ENCODE results near the gene VPS11. TPM values are rescaled to one million over a fixed set of nuclear protein-coding genes. Genes with fewer than 3 reads are reported as not detected.
"Not testable (repeated sequence)": the region's sequence is repeated elsewhere in the genome, so short reads cannot be mapped to it uniquely, and the experiment has no call there.

The VPS11 gene
- total RNA-seq, 1 donor from 2014 or later, result 37.2 TPM

DNA sequence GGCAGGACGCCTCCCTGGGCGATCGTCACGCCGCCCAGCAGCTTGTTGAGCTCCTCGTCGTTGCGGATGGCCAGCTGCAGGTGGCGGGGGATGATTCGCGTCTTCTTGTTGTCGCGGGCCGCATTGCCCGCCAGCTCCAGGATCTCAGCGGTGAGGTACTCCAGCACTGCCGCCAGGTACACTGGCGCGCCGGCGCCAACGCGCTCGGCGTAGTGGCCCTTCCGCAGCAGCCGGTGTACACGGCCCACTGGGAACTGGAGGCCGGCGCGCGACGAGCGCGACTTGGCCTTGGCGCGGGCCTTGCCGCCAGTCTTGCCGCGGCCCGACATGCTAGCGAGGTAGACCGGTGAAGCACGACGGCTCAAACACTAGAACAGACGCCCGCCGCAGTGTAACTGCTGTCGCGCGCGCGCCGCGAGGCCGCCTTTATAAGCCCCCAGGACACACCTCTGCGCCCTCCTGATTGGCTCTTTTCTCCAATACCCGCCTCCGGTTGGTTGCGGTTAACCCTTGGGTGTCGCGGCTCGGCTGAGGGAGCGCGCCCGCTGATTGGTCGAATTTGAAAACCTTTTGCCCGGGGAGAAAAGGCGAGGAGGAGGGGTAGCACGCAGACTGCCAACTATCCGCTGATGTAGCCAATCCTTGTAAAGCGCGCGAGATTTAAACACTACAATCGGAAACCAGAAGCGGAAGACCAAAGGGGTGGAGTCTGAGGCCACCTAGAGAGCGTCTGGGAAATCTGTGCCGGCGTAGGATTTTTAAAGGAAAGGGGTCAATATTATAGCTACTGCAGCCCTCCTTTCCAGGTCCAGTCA, 27.7 kb downstream of the VPS11 start:
- DNase-seq (ENCODE audit: low spot score) (peak; percentile 99), ATAC-seq (peak; percentile 98)
- intact Hi-C loops (cut with DNase I), result no loop called here

- intact Hi-C loops (cut with DNase I), result no loop called here
- DNase-seq (ENCODE audit: low spot score) (no peak), ATAC-seq (no peak)
These were observed 32.1 kb downstream of the VPS11 start for GRCh38 chr11:119099711-119100110.

- intact Hi-C loops (cut with DNase I), result no loop called here
- DNase-seq (ENCODE audit: low spot score) (no peak), ATAC-seq (no peak)
These were observed 32.8 kb downstream of the VPS11 start for GRCh38 chr11:119100246-119100970.

GRCh38 chr11:119100994-119101758, 33.6 kb downstream of the VPS11 start:
- peak; percentile 4 for ATAC-seq
- DNase-seq (ENCODE audit: low spot score), result no peak
- intact Hi-C loops (cut with DNase I), result no loop called here

- DNase-seq (ENCODE audit: low spot score), result peak; percentile 91
- peak; percentile 96 for ATAC-seq
- intact Hi-C loops (cut with DNase I), result no loop called here
These were observed 34.3 kb downstream of the VPS11 start, which contains the start of gene DPAGT1 for GRCh38 chr11:119101759-119102423. Gene DPAGT1 (minus strand): TSS chr11:119101853. CDS start chr11:119101655, 198 bp downstream.

GRCh38 chr11:119103161-119103664, 35.6 kb downstream of the VPS11 start:
- ATAC-seq; DNase-seq (ENCODE audit: low spot score); intact Hi-C loops (cut with DNase I): not testable (repeated sequence)

DNA sequence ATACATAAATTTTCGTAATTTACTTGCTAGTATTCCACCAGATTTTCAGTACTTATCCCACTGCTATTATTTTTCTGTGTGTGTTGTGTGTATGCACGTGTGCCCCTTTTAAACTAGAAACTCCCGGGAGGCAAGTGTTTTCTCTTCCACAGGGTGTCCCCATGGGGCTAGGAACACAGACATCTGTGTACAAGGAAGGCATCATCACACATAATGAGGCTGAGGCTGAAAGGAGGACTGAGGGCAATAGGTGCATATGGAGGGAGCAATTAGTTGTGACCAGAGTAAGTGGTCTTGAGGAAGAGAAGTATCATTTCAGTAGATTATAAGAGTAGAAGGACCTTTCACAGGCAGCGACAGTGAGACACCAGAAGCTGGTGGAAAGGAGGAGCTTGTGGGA, 36.2 kb downstream of the VPS11 start:
- DNase-seq (ENCODE audit: low spot score) (no peak), ATAC-seq (no peak)
- intact Hi-C loops (cut with DNase I), result no loop called here

- peak; percentile 91 for DNase-seq (ENCODE audit: low spot score)
- intact Hi-C loops (cut with DNase I), result no loop called here
- ATAC-seq, result peak; percentile 92
These were observed 39.2 kb downstream of the VPS11 start, which contains the start of gene C2CD2L for GRCh38 chr11:119106564-119107537. Gene C2CD2L (plus strand): TSS chr11:119107344. CDS start chr11:119107742, 398 bp downstream.

DNA sequence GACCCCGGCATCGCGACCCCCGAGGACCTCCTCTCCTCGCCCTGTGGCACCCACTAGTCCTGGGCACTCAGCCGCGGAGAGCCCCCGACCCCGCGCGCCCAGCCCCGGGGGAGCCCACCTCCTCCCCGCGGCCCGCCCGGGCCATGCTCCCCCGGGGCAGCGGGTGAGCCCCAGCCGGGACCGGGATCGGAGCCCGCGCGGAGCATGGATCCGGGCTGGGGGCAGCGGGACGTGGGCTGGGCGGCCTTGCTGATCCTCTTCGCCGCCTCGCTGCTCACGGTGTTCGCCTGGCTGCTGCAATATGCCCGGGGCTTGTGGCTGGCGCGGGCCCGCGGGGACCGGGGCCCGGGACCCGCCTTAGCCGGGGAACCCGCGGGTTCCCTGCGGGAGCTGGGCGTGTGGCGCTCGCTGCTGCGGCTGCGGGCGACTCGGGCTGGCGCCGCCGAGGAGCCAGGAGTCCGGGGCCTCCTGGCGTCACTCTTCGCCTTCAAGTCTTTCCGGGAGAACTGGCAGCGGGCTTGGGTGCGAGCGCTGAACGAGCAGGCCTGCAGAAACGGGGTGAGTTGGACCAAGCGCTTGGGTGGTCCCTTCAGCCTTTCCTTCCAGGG, 40.0 kb downstream of the VPS11 start:
- ATAC-seq, result no peak
- intact Hi-C loops (cut with DNase I), result loop anchor here (2.0 kb wide), 1 partner anchor 57 kb away; no protein-coding TSS in a partner anchor

GRCh38 chr11:119108146-119108856, 40.7 kb downstream of the VPS11 start:
- intact Hi-C loops (cut with DNase I), result loop anchor here (2.0 kb wide), 1 partner anchor 56 kb away; no protein-coding TSS in a partner anchor
- no peak for ATAC-seq
- no peak for DNase-seq (ENCODE audit: low spot score)

More for the DNA sequence above, 40.0 kb downstream of the VPS11 start:
- no peak for DNase-seq (ENCODE audit: low spot score)

- no peak for DNase-seq (ENCODE audit: low spot score)
- ATAC-seq, result no peak
- intact Hi-C loops (cut with DNase I), result loop anchor here (2.0 kb wide), 1 partner anchor 56 kb away; no protein-coding TSS in a partner anchor
These were observed 41.2 kb downstream of the VPS11 start for GRCh38 chr11:119108857-119109221.

- DNase-seq (ENCODE audit: low spot score) (no peak), ATAC-seq (no peak)
- intact Hi-C loops (cut with DNase I), result loop anchor here (2.0 kb wide), 1 partner anchor 55 kb away; no protein-coding TSS in a partner anchor
These were observed 42.2 kb downstream of the VPS11 start for GRCh38 chr11:119109843-119110242.

GRCh38 chr11:119110439-119110838, 42.8 kb downstream of the VPS11 start:
- ATAC-seq (no peak), DNase-seq (ENCODE audit: low spot score) (no peak)
- intact Hi-C loops (cut with DNase I), result no loop called here

DNA sequence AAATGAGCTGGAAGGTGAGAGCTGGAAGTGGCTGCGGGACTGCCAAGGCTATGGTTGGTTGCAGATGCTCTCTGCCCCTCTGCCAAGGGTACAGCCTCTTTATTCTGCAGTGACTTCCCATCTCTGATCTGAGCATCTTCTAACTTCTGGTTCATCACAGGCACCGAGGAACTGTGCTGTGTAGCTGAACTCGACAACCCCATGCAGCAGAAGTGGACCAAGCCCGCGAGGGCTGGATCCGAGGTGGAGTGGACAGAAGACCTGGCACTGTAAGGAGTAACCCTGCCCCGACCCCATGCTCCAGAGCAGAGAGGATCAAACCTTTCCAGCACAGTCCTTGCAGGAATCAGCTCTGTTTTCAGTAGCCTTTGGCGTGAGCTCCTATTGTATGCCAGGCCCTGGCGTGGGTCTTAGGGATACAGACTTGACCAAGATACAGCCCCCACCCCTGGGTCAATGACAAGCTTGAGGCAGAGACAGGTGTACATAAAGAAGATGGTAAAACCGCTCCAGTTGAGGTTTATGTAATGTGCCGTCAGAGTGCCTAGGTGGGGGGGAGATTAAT, 43.8 kb downstream of the VPS11 start:
- intact Hi-C loops (cut with DNase I), result no loop called here
- ATAC-seq (no peak), DNase-seq (ENCODE audit: low spot score) (no peak)

DNA sequence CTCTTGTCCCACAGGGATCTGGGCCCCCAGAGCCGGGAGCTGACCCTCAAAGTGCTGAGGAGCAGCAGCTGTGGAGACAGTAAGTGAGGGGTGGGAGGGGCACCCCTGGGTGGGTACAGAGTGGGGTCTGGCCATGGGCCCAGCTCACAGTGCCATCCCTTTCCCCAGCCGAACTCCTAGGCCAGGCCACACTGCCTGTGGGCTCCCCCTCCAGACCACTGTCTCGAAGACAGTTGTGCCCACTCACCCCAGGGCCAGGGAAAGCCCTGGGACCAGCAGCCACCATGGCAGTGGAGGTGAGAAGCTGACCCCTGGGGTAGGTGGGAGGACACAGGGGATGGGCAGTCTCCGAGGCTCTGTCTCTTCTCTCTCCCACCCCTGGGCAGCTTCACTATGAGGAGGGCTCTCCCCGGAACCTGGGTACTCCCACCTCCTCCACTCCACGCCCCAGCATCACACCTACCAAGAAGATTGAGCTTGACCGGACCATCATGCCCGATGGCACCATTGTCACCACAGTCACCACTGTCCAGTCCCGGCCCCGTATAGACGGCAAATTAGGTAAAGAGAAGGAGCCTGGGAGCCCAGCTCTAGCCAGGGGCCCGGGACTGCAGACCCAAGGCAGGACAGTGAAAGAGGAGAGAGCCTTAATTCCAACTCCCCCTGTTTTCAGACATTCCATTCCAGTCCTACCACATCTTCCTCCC, 44.8 kb downstream of the VPS11 start:
- intact Hi-C loops (cut with DNase I), result no loop called here
- DNase-seq (ENCODE audit: low spot score) (no peak), ATAC-seq (no peak)

Data from sciatic nerve (tissue), 2 donors.